ENCODE results near the gene PGAM1.

GRCh38 chr10:97445722-97446639 lies 20.0 kb downstream of the PGAM1 start, which contains the start of the genes EXOSC1 and ZDHHC16:
- TF ChIP-seq POLR2A (IDR thresholded peaks at IDR 0.05; ENCODE audit: low read length) (peak; percentile 82), GATA1 (IDR thresholded peaks at IDR 0.05; ENCODE audit: low read depth, low read length) (no peak)
